ENCODE data around the gene HPSE2.

Gene HPSE2

GRCh38 chr10:99234791-99235657 is 628 bp downstream of the HPSE2 start:
- Histone ChIP-seq H3K27me3 (ENCODE audit: low read depth, low read length) (no peaks in the 10 kb centered on the region), H3K36me3 (replicated peaks; ENCODE audit: low read depth, low read length) (no peaks in the 10 kb centered on the region), H3K27ac (ENCODE audit: low read length) (no peak overlapping the region), H3K4me1 (ENCODE audit: low read length) (no peaks in the 10 kb centered on the region), H3K9me3 (ENCODE audit: insufficient read depth, low read length) (no peaks in the 10 kb centered on the region), H4K20me1 (ENCODE audit: insufficient read depth, low read length) (no peaks in the 10 kb centered on the region), H2AFZ (ENCODE audit: low read depth, low read length) (no peak overlapping the region), H3K9ac (ENCODE audit: low read length) (no peak overlapping the region), H3K4me3 (ENCODE audit: low read length) (no peak overlapping the region), H3K79me2 (ENCODE audit: low read length) (no peaks in the 10 kb centered on the region), H3K4me2 (ENCODE audit: low read length) (no peak overlapping the region)
- no peak for TF ChIP-seq EZH2phosphoT487 (IDR thresholded peaks at IDR 0.05; ENCODE audit: low read depth)
- no peak for TF ChIP-seq CTCF (IDR thresholded peaks at IDR 0.05; ENCODE audit: low read depth, low read length)

GRCh38 chr10:99234041-99234790 is 1.4 kb downstream of the HPSE2 start:
- Histone ChIP-seq H3K9ac (ENCODE audit: low read length) (no peak overlapping the region), H3K36me3 (replicated peaks; ENCODE audit: low read depth, low read length) (no peaks in the 10 kb centered on the region), H3K4me2 (ENCODE audit: low read length) (no peak overlapping the region), H3K4me3 (ENCODE audit: low read length) (no peak overlapping the region), H3K27ac (ENCODE audit: low read length) (no peak overlapping the region), H3K79me2 (ENCODE audit: low read length) (no peaks in the 10 kb centered on the region), H3K27me3 (ENCODE audit: low read depth, low read length) (no peaks in the 10 kb centered on the region), H3K4me1 (ENCODE audit: low read length) (no peaks in the 10 kb centered on the region), H3K9me3 (ENCODE audit: insufficient read depth, low read length) (no peaks in the 10 kb centered on the region), H4K20me1 (ENCODE audit: insufficient read depth, low read length) (no peaks in the 10 kb centered on the region), H2AFZ (ENCODE audit: low read depth, low read length) (no peak overlapping the region)
- TF ChIP-seq EZH2phosphoT487 (IDR thresholded peaks at IDR 0.05; ENCODE audit: low read depth) (no peak), CTCF (IDR thresholded peaks at IDR 0.05; ENCODE audit: low read depth, low read length) (no peak)

- Histone ChIP-seq H2AFZ (ENCODE audit: low read depth, low read length) (no peak overlapping the region), H3K27ac (ENCODE audit: low read length) (no peak overlapping the region), H3K4me2 (ENCODE audit: low read length) (no peak overlapping the region), H3K27me3 (ENCODE audit: low read depth, low read length) (no peaks in the 10 kb centered on the region), H3K9ac (ENCODE audit: low read length) (no peak overlapping the region), H3K9me3 (ENCODE audit: insufficient read depth, low read length) (no peaks in the 10 kb centered on the region), H4K20me1 (ENCODE audit: insufficient read depth, low read length) (no peaks in the 10 kb centered on the region), H3K36me3 (replicated peaks; ENCODE audit: low read depth, low read length) (no peaks in the 10 kb centered on the region), H3K4me1 (ENCODE audit: low read length) (no peaks in the 10 kb centered on the region), H3K79me2 (ENCODE audit: low read length) (no peaks in the 10 kb centered on the region), H3K4me3 (ENCODE audit: low read length) (no peak overlapping the region)
- TF ChIP-seq CTCF (IDR thresholded peaks at IDR 0.05; ENCODE audit: low read depth, low read length), result no peak
- no peak for TF ChIP-seq EZH2phosphoT487 (IDR thresholded peaks at IDR 0.05; ENCODE audit: low read depth)
Measured at GRCh38 chr10:99233689-99234037, 2.0 kb downstream of the HPSE2 start.

- Histone ChIP-seq H3K36me3 (replicated peaks; ENCODE audit: low read depth, low read length) (no peaks in the 10 kb centered on the region), H3K79me2 (ENCODE audit: low read length) (no peaks in the 10 kb centered on the region), H3K4me2 (ENCODE audit: low read length) (no peak overlapping the region), H3K4me3 (ENCODE audit: low read length) (no peak overlapping the region), H3K9ac (ENCODE audit: low read length) (no peak overlapping the region), H3K27me3 (ENCODE audit: low read depth, low read length) (no peaks in the 10 kb centered on the region), H3K9me3 (ENCODE audit: insufficient read depth, low read length) (no peaks in the 10 kb centered on the region), H2AFZ (ENCODE audit: low read depth, low read length) (no peak overlapping the region), H3K27ac (ENCODE audit: low read length) (no peak overlapping the region), H4K20me1 (ENCODE audit: insufficient read depth, low read length) (no peaks in the 10 kb centered on the region), H3K4me1 (ENCODE audit: low read length) (no peaks in the 10 kb centered on the region)
- no peak for TF ChIP-seq EZH2phosphoT487 (IDR thresholded peaks at IDR 0.05; ENCODE audit: low read depth)
- TF ChIP-seq CTCF (IDR thresholded peaks at IDR 0.05; ENCODE audit: low read depth, low read length), result no peak
Measured at GRCh38 chr10:99233000-99233688, 2.5 kb downstream of the HPSE2 start.
